Measurements from ENCODE around the gene A1BG.

The A1BG gene

DNA sequence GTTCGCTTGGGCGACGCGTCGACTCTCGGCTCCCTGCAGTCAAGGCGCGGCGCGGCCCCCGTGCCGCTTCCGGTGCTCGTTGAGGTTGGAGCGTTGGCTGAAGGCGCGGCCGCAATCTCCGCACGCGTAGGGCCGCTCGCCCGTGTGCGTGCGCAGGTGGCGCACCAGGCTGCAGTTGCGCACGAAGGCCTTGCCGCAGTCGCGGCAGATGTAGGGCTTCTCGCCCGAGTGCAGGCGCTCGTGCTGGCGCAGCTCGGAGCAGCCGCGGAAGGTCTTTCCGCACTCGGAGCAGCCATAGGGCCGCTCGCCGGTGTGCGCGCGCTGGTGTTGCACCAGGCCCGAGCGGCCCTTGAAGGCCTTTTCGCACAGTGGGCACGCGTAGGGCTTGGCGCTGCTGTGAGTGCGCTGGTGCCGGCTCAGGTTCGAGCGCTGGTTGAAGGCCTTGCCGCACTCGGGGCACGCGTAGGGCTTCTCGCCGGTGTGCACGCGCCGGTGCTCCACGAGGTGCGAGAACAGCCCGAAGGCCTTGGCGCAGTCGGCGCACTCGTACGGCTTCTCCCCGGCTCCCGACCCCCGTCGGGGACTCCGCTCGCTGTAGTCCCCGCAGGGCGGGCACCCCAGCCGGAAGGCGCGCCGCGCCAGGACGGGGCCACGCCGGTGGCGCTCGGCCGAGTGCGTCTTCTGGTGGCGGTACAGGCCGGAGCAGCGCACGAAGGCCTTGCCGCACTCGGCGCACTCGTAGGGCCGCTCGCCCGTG, 14.6 kb upstream of the A1BG start:
- H3K79me2 ChIP-seq (ENCODE audit: low read length) = no peaks in the 10 kb centered on the region
- peaks cover 6% of the 10 kb centered on the region; the same call in 1 of the 2 replicates for H3K4me1 ChIP-seq (ENCODE audit: low read length)
- H3K4me3 ChIP-seq (ENCODE audit: low read length) = no peak overlapping the region
- no peaks in the 10 kb centered on the region for H4K20me1 ChIP-seq (ENCODE audit: insufficient read depth, low read length)
- TF ChIP-seq, protein P1, sequence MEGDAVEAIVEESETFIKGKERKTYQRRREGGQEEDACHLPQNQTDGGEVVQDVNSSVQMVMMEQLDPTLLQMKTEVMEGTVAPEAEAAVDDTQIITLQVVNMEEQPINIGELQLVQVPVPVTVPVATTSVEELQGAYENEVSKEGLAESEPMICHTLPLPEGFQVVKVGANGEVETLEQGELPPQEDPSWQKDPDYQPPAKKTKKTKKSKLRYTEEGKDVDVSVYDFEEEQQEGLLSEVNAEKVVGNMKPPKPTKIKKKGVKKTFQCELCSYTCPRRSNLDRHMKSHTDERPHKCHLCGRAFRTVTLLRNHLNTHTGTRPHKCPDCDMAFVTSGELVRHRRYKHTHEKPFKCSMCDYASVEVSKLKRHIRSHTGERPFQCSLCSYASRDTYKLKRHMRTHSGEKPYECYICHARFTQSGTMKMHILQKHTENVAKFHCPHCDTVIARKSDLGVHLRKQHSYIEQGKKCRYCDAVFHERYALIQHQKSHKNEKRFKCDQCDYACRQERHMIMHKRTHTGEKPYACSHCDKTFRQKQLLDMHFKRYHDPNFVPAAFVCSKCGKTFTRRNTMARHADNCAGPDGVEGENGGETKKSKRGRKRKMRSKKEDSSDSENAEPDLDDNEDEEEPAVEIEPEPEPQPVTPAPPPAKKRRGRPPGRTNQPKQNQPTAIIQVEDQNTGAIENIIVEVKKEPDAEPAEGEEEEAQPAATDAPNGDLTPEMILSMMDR (IDR thresholded peaks at IDR 0.05; ENCODE audit: low read depth, low read length) = no peak
- TF ChIP-seq EZH2phosphoT487 (IDR thresholded peaks at IDR 0.05; ENCODE audit: low read depth) = no peak
- H3K36me3 ChIP-seq (replicated peaks; ENCODE audit: low read depth, low read length) = no peaks in the 10 kb centered on the region
- H3K27me3 ChIP-seq (ENCODE audit: low read depth, low read length) = no peaks in the 10 kb centered on the region
- no peak overlapping the region for H3K9ac ChIP-seq (ENCODE audit: low read length)
- H2AFZ ChIP-seq (ENCODE audit: low read depth, low read length) = no peak overlapping the region
- H3K4me2 ChIP-seq (ENCODE audit: low read length) = no peak overlapping the region
- H3K9me3 ChIP-seq (ENCODE audit: insufficient read depth, low read length) = no peaks in the 10 kb centered on the region
- H3K27ac ChIP-seq (ENCODE audit: low read length) = no peak overlapping the region

DNA sequence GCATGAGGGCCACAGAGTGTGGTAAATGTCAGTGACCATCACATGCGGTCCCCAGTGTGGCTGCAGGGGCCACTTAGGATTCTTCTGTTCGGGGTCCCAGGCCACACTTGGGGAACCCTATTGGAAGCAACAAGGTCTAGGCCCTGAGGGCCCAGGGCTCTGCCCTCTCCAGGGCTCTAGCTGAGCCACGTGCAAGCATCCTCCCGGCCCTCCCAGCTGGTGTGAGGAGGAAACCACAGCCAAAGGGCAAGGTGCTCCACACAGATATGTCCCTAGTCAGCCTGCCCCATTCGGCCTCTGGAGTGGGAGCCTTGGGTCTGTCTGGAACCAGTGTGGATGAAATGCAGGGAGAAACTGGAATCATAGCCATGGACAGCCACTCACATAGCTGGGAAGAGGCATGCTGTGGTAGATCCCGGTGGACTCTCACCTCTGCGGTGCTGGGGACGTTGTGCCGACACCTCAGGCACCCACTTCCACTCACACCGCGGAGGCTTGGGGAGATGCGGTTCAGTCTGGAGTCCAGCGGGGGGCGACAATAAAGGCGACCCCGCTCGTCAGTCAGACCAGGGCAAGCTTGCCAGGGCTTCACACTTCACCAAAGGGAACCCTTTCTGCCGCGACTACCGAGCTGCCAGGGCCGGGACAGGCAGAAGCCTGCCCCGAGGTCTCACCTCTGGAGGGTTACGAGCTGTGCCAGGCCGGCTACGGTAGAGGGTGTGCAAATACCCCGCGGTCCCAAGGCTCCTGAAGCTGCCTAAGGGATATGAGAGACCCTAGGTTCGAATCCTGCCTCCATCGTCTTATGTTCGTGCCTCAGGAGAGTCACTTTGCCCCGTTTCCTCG, 13.5 kb upstream of the A1BG start:
- peaks cover 2% of the 10 kb centered on the region for H3K79me2 ChIP-seq (ENCODE audit: low read length)
- no peaks in the 10 kb centered on the region for H3K9me3 ChIP-seq (ENCODE audit: insufficient read depth, low read length)

DNA sequence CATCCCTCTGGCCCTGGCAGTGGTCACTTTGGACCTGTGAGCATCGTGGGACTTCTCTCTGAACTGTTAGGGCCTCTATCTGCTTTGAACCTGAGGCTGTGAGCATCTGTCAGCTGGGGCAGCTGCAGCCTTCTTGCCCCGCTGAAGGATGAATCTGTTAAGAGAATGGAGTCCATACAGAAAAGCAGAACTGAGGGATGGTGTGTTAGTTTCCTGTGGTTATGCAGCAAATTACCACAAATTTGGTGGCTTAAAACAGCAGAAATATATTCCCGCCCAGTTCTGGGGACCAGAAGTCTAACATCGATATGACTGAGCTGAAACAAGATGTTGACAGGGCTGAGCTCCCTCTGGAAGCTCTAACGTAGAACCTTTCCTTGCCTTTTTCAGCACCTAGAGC, 10.9 kb upstream of the A1BG start:
- H3K4me1 ChIP-seq (ENCODE audit: low read length) = peaks cover 14% of the 10 kb centered on the region
- no peak overlapping the region for H3K4me2 ChIP-seq (ENCODE audit: low read length)
- H3K79me2 ChIP-seq (ENCODE audit: low read length) = peaks cover 12% of the 10 kb centered on the region
- H4K20me1 ChIP-seq (ENCODE audit: insufficient read depth, low read length) = no peaks in the 10 kb centered on the region
- no peaks in the 10 kb centered on the region for H3K27me3 ChIP-seq (ENCODE audit: low read depth, low read length)
- H3K9me3 ChIP-seq (ENCODE audit: insufficient read depth, low read length) = no peaks in the 10 kb centered on the region
- TF ChIP-seq, protein P1 (IDR thresholded peaks at IDR 0.05; ENCODE audit: low read depth, low read length) = no peak
- TF ChIP-seq EZH2phosphoT487 (IDR thresholded peaks at IDR 0.05; ENCODE audit: low read depth) = no peak
- H3K9ac ChIP-seq (ENCODE audit: low read length) = no peak overlapping the region
- no peak overlapping the region for H3K27ac ChIP-seq (ENCODE audit: low read length)
- H3K4me3 ChIP-seq (ENCODE audit: low read length) = no peak overlapping the region
- no peak overlapping the region for H2AFZ ChIP-seq (ENCODE audit: low read depth, low read length)
- no peaks in the 10 kb centered on the region for H3K36me3 ChIP-seq (replicated peaks; ENCODE audit: low read depth, low read length)

More for the DNA sequence above, 13.5 kb upstream of the A1BG start:
- Histone ChIP-seq H3K36me3 (replicated peaks; ENCODE audit: low read depth, low read length) (no peaks in the 10 kb centered on the region), H3K4me2 (ENCODE audit: low read length) (no peak overlapping the region), H3K4me3 (ENCODE audit: low read length) (no peak overlapping the region), H3K9ac (ENCODE audit: low read length) (no peak overlapping the region), H2AFZ (ENCODE audit: low read depth, low read length) (no peak overlapping the region), H4K20me1 (ENCODE audit: insufficient read depth, low read length) (no peaks in the 10 kb centered on the region), H3K4me1 (ENCODE audit: low read length) (peaks cover 6% of the 10 kb centered on the region; the same call in 1 of the 2 replicates), H3K27me3 (ENCODE audit: low read depth, low read length) (no peaks in the 10 kb centered on the region), H3K27ac (ENCODE audit: low read length) (no peak overlapping the region)
- TF ChIP-seq EZH2phosphoT487 (IDR thresholded peaks at IDR 0.05; ENCODE audit: low read depth) = no peak
- TF ChIP-seq, protein P1 (IDR thresholded peaks at IDR 0.05; ENCODE audit: low read depth, low read length) = no peak

Data from OCI-LY3 (cell line).